Vagina (tissue), 2 donors: ENCODE data around the gene PSPN.

Experiments
- CTCF ChIP-seq, 3 experiments: fragments of 450-650 bp in 2 of 3; fragments of 200-600 bp in 1 of 3; sonication (generic) in 1 of 3; IDR thresholded peaks; one replicate each; pipeline ENCODE4 v1.5.1; 2017 to 2019; ENCODE audit warnings: antibody characterized with exemption in 3 of 3, mild to moderate bottlenecking in 2 of 3, moderate library complexity in 2 of 3
- POLR2A ChIP-seq, 2 donors: fragments of 450-650 bp; IDR thresholded peaks; one replicate each; pipeline ENCODE4 v1.6.1; 2017; ENCODE audit warnings: antibody characterized with exemption in 2 of 2, mild to moderate bottlenecking in 2 of 2, moderate library complexity in 2 of 2

- TF ChIP-seq CTCF (IDR thresholded peaks at IDR 0.05) (no peak), POLR2A (IDR thresholded peaks at IDR 0.05) (no peak)
Observed at GRCh38 chr19:6334490-6335285, 41.0 kb downstream of the PSPN start.
